Measurements from ENCODE around the gene STRBP.

STRBP gene

DNA sequence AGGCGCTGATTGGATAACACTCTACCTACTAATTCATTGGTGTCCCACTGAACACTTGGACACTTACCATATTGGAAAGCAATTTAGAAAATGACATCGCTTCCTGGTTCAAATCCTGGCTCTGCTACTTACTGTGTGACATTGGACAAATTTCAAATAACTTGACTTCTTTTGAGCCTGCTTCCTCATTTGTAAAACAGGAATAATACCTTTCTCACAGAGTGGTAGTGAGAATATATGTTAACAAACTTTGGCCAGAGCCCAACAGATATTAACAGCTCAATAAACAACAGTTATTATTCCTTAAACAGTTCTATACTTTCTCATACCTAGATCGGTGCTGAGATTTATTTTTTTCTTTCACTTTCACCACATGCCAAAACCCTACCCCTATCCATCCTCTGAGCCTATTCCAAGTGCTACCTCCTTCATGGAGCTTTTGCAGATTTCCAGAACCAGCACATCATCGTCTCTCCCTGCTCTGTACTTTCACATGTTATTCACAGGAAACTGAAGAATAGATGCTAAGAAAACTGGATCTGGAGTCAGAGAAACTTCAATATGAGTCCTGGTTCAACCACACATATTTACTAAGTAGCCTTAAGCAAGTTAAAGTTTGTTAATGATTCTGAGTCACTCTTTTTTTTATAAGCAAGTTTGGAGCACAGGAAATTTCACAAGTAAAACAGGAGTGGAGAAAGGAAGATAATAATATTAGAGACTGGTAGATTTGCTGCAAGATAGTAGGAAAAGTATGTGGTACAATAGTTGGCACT lies 92.3 kb downstream of the STRBP start:
- no peak for DNase-seq (ENCODE audit: low read depth)
- TF ChIP-seq, protein P1, sequence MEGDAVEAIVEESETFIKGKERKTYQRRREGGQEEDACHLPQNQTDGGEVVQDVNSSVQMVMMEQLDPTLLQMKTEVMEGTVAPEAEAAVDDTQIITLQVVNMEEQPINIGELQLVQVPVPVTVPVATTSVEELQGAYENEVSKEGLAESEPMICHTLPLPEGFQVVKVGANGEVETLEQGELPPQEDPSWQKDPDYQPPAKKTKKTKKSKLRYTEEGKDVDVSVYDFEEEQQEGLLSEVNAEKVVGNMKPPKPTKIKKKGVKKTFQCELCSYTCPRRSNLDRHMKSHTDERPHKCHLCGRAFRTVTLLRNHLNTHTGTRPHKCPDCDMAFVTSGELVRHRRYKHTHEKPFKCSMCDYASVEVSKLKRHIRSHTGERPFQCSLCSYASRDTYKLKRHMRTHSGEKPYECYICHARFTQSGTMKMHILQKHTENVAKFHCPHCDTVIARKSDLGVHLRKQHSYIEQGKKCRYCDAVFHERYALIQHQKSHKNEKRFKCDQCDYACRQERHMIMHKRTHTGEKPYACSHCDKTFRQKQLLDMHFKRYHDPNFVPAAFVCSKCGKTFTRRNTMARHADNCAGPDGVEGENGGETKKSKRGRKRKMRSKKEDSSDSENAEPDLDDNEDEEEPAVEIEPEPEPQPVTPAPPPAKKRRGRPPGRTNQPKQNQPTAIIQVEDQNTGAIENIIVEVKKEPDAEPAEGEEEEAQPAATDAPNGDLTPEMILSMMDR (conservative IDR thresholded peaks at IDR 0.05; ENCODE audit: low read depth, low read length) = no peak
- H3K4me3 ChIP-seq (ENCODE audit: low read length) = no peak overlapping the region

DNA sequence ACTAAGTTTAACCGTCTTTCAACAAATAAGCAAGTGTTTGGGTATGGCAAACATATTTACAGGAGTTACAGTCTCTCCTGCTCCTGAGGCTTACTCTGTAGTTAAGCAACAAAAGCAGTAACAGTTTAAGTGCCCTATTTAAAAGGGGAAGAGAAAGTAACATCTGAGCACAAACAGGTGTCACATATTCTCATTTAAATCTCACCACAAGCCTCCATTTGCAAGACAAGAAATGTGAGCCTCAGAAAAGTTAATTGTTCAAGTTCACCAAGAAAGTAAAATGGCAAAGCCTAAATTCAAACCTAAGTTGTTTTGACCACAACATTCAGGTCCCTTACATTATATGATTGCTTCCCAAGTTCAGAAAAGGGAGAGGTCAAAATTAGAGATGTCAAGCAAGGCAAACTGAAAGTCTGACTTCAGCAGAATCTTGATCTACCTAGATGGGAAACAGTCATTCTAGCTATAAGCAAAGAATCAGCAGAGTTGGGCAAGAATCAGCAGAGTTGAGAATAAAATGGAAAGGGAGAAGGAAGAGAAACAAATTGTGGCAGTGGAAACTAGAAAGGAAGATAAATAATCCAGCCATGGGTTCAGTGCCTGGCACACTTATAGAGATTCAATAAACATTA lies 93.4 kb downstream of the STRBP start:
- H3K4me3 ChIP-seq (ENCODE audit: low read length) = no peak overlapping the region
- no peak for DNase-seq (ENCODE audit: low read depth)
- TF ChIP-seq, protein P1 (conservative IDR thresholded peaks at IDR 0.05; ENCODE audit: low read depth, low read length) = no peak

DNA sequence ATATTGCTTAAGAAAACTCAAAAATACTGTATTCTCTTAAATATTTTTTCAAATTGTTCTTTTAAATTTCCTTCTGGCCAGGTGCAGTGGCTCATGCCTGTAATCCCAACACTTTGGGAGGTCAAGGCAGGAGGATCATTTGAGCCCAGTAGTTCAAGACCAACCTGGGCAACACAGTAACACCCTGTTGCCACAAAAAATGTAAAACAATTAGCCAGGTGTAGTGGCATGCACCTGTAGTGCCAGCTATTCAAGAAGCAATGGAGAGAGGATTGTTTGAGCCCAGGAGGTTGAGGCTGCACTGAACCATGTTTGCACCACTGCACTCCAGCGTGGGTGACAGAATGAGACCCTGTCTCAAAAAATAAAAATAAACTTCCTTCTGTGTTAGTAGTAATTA lies 94.3 kb downstream of the STRBP start:
- TF ChIP-seq, protein P1 (conservative IDR thresholded peaks at IDR 0.05; ENCODE audit: low read depth, low read length) = no peak
- H3K4me3 ChIP-seq (ENCODE audit: low read length) = no peak overlapping the region
- DNase-seq (ENCODE audit: low read depth) = no peak

DNA sequence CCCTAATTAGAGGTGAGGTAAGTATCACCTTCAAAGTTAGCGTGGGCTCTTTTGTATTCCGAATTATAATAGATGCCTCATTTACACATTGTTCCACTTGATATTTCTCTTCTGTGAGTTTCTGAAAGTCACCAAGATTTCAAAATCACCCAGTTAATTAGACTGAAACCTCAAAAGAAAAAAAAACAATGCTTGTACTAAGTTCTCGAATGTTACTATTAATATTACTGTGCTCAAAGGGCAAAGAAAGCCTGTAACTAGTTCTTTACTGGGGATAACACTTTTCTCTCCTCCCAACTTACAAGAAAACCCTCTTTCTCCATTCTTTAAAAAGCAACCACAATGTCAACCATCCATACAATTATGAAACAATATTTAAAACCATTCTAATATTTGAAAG lies 98.5 kb downstream of the STRBP start:
- no peak overlapping the region for H3K4me3 ChIP-seq (ENCODE audit: low read length)
- TF ChIP-seq, protein P1 (conservative IDR thresholded peaks at IDR 0.05; ENCODE audit: low read depth, low read length) = no peak
- no peak for DNase-seq (ENCODE audit: low read depth)

DNA sequence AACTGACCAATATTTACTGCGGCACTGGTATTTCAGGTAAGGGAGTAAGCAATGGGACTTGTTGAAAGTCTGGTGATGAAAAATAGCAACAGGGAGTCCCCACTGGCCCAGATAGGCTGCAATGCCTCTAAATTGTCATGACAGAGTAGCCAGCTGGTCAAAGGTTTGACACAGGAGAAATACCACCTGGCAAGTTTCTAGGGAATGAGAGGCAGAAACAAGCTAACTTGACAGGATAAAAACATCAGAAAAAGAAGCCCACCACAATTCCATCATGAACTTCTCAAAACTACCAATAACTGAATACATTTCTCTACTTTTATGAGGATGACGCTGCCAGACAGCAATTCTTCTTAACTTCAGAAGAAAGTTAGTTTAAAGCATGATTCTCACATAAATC lies 99.8 kb downstream of the STRBP start:
- no peak overlapping the region for H3K4me3 ChIP-seq (ENCODE audit: low read length)
- DNase-seq (ENCODE audit: low read depth) = no peak
- TF ChIP-seq, protein P1 (conservative IDR thresholded peaks at IDR 0.05; ENCODE audit: low read depth, low read length) = no peak

DNA sequence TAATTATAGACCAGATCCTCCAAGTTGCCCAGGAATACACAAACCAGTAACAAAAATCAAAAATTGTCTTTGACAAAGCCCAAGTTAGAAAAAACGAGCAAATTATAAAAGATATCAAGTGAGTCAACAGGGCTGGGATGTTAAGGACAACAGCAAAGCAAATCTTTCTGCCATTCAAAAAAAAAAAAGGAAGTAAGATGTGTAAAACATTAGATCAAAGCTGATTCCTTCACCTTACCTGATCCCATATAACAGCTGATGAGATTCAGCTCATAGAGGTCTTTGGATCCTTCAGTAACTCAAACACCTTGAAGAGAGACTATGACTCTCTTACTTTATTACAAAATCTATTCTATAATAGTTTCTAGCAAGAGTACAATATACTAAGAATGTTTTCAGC lies 100.9 kb downstream of the STRBP start:
- no peak overlapping the region for H3K4me3 ChIP-seq (ENCODE audit: low read length)
- no peak for DNase-seq (ENCODE audit: low read depth)
- TF ChIP-seq, protein P1 (conservative IDR thresholded peaks at IDR 0.05; ENCODE audit: low read depth, low read length) = no peak

DNA sequence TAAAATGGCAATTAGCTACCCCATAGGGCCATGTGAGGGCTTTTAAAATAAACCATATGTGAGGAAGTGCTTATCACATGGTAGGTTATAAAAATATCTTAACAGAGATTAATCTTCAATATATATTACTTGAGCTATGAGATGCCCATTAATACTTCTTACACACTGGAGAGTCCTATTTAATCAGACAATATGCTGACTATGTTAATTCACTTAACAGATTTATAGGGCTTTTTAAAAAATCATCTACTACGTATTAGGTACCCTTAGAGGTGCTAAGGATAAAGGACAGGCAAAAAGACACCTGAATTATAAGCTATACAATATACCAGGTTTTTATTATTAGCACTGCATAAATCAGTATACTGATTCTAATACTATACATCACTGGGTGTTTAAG lies 102.6 kb downstream of the STRBP start:
- no peak overlapping the region for H3K4me3 ChIP-seq (ENCODE audit: low read length)

More for the DNA sequence above, 102.6 kb downstream of the STRBP start:
- no peak for DNase-seq (ENCODE audit: low read depth)
- TF ChIP-seq, protein P1 (conservative IDR thresholded peaks at IDR 0.05; ENCODE audit: low read depth, low read length) = no peak

All from retinal pigment epithelial cell (primary cell).